Stimulated activated CD8-positive, alpha-beta memory T cell treated with anti-CD3 and anti-CD28 coated beads, Interleukin-4, amount 100 ng/mL, for 24 hours (primary cell): Measurements from ENCODE around the gene KCNC3.

Source experiments
- DNase-seq: peaks from one replicate; pipeline ENCODE4 v3.0.0-alpha.2; 2020; ENCODE audit warnings: low read depth

The KCNC3 gene

DNA sequence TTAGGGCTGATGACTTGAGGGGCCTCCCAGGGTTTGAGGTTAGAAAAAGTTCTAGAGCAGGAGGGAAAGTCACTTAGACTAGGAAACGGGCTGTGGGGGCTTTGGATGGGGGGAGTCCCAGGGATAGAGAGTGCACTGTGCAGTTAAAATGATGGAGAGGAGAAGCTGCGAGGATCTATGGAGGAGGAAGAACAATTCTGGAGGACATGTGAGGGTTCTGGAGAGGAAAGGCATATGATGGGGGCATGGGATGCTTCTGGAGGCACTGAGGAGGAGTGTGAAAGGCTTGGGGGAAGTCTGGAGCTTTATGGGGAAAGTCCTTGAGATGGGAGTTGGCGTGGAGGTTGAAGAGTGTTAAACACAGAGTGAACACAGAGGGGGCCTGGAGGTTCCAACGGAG, 2.2 kb downstream of the KCNC3 start:
- DNase-seq, result no peak

DNA sequence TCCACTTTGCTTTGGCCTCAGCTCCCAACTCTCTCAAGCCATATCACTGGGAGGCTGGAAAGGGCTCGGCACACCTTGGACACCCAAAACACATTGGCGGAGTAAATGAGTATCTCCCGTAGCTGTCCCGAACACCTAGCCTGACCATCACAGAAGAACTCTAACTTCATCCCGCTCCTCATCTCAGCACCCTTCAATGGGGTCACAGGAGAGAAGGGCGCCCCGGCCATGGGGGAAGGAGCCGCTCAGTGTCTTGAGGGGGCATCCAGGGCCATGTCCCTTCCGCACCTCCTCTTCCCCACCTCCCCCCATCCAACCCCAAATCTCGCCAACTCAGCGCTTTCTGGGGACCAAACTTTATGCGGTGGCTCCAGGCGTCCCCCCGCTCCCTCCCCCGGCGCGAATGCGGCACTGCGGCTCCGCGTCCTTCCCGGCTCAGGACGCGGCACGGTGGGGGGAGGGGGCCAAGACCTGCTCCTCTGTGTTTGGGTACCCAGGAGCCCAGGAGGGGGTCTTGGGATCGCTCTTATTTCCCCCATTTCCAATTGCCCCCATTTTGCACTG, 3.0 kb downstream of the KCNC3 start:
- no peak for DNase-seq

DNA sequence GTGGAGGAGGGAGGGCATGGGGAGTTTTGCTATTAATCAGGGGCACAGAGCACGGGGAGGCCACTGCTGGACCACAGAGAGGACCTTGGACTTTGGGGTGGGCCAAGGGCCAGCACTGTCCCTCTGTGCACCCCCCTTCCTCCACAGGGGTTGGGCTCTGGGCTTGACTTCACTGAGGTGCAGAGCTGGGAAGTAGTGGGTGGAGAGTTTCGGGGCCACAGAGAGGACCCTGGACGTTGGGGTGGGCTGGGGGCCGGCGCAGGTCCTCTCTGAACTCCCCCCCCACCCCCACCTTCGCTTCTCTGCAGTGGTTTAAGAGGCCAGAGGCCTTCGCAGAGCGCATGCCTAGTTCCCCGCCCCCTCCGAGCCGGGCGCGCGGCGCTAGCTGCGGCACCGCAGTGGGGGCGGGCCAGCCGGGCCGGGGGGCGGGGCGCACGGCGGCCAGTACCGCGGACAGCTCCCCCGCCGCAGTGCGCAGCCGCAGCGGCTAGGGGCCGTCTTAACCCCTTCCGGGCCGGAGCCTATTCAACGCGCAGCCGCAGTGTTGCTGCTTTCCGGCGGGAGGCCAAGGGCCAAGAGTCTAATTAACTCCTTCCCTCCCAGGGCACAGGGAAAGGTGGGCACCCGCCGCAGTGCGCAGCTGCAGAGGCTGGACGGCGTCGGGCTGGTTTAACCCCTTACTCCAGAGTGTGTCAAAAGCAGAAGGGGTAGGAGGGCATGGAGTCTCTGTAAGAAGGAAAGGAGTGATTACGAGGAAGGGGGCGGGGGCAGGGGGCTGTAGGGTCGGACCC, 3.7 kb downstream of the KCNC3 start:
- DNase-seq, result peak; percentile 61

DNA sequence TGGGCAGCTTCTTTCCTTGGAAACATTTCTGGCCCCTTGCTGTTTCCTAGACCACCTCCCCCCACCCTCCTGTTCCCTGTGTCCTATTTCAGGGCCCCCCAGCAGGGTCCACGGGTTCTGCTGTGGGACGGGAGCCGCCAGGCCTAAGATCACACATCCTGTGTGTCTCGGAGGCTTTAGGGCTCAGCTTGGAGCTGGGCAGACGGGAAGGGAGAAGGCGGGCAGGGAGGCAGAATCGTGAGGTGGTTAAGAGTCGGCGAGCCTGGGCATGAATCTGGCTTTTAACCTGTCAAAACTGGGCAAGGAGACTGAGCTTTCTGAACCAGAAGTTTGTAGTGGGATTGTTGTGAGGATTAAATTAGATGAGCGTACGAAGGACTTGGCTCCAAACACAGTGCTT, 4.8 kb downstream of the KCNC3 start:
- DNase-seq, result no peak

DNA sequence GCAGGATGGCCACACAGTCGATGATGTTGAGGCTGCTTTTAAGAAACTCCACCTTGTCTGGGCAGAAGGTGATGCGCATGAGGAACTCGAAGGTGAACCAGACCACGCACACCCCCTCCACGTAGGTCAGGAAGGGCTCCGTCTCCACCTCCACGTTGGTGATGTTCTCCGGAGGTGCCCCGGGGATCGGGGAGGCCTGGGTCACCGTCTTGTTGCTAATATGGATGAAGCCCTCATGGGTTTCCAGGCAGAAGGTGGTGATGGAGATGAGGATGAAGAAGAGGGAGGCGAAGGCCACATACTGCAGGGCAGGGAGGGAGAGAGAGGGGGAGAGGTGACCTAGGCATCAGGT, 5.4 kb downstream of the KCNC3 start:
- DNase-seq, result no peak

DNA sequence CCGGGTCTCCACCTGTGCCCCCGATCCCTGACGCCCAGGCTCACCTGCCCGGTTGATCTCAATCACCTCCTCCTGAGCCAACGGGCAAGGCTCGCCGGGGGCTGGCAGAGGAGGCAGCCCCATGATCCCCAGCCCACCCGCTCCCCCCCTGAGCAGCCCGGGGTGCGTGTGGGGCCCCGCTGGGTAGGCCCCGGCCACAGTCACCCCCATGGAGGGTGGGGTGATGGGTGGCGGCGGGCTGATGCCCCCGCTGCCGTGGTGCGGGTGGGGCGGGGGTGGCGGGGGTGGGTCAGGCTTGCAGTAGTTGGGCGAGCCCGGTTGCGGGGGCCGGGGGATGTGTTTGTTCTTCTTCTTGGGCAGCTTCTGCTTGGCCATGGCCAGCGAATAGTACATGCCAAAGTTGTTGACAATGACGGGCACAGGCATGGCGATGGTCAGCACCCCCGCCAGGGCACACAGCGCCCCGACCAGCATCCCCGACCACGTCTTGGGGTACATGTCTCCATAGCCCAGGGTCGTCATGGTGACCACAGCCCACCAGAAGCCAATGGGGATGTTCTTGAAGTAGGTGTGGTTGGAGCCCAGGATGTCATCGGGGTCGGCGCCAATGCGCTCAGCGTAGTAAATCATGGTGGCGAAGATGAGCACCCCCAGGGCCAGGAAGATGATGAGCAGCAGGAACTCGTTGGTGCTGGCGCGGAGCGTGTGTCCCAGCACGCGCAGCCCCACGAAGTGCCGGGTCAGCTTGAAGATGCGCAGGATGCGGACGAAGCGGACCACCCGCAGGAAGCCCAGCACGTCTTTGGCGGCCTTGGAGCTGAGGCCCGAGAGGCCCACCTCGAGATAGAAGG, 6.0 kb downstream of the KCNC3 start:
- no peak for DNase-seq

DNA sequence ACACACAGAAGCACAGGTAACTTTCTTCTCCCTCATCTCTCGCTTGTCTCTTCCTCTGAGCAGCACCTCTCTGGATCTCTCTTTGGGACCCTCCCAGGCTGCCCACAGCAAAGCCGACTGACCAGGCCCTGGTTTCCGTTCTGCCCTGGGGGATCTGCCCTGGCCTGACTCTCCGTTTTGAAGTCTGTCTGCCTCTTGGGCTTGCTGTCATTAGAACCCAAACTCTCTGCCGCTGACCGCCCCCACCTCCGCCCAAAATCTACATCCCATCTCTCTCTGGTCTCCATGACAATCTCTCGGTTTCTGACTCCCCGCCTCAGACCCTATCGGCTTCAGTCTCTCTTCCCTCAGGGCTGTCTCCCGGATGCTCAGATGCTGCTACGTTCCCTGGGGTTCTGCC, 6.9 kb downstream of the KCNC3 start:
- DNase-seq, result no peak

DNA sequence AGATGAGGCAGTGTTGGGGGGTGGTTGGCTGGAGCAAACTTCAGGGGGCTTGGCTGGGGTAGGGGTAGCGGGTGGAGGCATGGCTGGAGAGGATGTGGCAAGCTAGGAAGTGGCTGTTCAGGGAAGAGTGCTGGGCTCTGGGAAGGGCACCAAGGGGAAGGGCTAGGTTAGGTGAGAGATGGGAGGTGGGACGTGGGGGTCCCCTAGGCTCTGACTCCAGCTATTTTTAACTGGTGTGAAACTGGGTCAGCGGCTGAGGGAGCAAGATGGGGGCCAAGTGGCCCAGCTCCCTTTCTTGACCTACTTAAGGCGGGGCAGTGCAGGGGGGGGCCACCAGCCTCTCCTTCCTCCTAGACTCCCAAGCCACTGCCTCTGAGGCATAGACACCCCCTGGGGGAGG, 7.3 kb downstream of the KCNC3 start:
- no peak for DNase-seq

DNA sequence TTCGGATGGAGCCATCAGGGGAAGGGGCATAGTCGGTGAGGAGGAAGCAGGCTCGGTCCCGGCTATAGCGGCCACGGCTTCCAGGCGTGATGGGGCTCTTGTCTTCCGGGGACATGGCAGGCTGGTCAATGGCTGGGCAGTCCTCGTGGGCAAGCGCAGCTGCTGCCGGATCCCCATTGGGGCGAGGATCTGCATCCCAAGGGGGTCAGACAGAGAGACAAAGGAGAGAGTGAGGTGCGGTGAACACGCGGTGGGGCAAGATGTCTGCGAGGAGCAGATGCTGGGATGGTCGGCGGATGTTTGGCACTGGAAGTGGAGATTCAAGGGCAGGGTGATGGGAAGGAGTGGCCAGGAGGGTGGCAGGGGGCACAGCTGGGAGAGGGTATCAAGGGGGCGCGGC, 8.6 kb downstream of the KCNC3 start:
- no peak for DNase-seq

DNA sequence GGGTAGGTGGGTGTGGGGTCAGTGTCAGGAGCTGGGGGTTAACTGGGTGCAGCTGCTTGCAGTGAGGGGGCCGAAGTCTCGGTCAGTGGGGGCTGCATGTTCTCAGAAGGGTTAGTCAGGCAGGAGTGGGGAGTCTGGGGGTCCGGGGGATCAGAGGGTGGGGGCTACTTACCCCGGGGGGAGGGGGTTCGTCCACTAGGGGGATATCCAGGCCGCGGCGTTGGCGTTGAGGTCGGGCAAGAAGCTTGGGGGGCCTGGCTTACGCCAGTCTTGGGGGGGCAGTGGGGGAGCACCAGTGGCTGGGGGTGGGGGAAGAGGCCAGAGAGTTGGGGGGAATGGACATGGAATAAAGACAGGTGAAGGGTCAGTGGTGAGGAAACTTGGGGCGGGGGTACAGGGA, 9.1 kb downstream of the KCNC3 start:
- DNase-seq, result no peak

DNA sequence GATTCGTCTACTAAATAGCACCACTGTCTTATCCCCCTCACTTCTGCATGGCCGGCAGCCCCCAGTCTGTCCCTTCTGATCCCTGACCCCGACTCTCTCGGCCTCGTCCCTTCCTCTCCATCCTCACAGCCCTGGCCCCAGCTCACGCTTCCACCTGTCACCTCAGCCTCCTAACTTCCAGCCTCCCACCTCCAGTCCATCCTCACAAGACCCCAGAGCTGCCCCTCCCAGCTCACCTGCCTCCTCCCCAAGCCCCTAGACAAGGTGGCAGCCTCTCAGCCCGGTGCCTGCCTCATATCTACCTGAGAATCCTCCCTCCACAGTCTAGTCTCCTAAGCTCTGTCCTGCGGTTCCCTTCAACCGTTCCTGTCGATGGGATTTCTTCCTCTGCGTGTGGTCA, 10.0 kb downstream of the KCNC3 start:
- DNase-seq, result no peak

DNA sequence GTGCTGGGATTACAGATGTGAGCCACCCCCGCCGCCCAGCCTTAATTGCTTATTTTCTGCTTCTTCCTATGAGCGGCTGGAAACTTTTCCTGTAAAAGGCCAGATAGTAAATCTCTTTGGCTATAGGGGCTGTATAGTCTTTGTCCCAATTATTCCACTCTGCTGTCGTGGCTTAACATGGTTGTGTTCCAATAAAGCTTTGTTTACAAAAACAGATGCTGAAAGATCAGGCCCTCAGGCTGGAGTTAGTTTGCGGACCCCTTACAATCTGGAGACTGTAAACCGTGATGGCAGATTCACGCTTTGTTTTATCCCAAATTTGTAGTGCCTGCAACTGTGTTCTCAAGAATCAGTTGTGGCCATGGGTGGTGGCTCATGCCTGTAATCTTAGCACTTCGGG, 10.7 kb downstream of the KCNC3 start:
- no peak for DNase-seq

DNA sequence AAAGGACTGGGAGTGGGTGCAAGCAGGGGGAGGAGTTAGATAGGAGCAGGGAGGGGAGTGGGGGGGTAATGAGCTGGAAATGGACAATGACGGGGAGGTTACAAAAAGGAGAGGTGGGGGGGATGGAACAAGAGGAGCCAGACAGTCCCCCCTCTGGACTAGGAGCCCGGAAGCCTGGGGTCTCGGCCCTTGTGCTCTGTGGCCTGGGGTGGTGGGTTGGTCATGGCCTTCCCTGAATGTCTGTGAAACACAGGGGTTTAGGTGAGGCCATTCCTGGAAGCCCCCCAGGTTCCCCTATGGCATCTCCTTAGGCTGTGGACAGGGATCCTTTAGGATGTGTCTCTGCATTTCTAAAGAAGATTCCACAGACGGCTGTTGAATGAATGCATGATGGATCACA, 12.1 kb downstream of the KCNC3 start:
- no peak for DNase-seq

DNA sequence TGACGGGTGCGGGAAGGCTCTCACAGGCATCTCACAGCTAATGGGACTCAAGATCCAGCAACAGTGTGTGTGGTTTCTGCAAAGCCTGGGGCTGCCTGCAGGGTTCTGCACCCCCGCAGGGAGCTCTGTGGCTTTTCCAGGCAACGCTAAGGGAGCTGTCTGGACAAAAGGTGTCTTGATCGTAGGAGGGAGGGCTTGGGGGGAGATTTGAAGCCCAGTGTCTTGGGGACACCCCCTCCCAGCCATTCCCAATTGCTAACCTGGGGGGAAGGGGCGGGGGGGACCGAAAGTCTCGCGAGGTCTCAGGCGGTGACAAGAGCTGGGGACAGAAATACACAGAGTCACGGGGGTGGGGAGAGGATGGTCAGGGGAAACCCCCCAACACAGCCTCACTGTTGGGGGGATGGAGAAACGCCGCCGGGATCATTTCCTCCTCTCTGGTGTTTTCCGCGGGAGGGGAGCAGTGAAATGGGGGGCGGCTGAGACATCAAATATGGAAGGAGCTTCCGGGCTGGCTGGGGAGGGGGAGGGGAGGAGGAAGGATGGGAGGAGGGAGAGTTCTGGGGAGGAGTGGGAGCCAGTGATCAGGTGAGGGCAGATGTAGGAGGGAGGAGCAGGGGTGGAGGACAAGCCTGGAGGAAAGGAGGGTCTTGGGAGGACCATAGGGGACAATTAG, 13.3 kb downstream of the KCNC3 start:
- no peak for DNase-seq

DNA sequence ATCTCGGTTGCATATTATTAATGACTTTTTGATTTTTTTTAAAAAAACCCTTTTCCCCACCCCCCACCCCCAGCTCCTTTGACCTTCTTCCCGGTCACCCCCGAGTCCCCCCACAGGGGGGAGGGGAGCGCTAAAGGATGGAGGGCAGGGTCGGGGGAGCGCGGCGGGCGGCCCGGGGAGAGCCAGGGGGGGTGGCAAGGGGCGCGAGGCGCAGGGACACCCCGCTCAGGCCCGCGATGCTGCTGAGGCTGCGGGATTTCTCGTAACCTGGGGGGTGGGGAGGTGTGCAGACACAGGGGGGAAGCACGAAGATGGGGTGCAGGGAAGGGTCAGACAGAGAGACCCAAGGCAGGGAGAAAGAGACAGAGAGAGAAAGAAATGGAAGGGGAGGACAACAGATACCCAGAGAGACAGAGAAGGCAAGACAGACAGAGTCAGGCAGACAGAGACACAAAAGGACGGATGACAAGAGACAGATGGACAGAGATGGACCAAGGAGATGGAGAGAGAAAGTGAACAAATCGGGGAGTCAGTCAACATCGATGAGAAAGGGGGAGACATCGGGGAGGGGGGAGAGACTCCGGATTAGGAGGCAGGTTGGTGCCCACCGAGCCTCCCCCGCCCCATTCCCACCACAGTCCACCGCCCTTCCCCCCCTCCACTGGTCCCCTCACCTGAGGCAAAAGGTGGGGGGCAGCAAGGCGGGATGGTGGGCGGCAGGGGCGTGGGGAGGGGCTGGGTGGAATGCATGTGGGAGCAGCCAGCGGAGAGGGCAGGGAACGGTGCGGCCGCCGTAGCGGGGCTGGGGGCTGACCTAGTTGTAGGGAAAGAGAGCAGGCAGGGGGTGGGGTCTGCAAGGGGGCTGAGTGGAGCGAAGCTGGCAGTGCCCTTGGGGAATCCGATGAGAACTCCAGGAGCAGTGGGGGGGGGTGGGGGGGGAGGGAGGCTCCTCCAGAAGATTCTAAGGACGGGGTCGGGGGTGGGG, 14.2 kb downstream of the KCNC3 start:
- DNase-seq, result no peak

DNA sequence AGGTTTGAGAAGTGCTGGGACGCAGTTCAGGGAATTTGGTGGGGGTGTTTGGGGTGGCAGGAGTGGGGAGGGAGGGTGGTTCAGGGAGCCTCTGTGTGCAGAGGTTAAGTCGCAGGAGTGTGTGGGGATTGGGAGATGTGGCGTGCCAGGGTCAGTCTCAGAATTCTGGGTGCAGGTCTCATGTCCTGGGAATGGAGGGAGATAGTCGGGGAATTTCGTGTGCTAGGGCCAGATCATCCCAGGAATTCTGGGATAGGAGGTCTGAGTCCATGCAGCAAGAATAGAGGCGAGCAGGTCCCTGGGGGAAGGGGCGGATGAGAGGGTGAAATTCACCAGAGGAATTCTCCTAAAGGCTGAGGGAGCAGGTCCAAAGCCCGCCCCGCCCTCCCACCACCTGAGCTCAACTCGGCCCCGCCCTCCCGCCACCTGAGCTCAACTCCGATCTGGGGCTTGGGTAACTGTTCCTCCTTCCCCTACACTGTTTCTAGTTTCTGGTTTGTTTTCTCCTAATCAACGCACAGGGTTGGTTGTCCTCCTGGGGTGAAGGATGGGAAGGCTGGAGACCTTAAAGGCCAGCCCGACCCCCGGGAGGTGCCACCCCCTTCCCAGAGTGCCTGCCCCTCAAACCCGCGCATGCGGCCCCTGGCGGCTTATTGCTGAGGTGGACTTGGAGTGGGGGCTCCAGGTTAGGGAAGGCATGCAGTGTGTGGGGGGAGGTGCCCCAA, 15.2 kb downstream of the KCNC3 start:
- DNase-seq, result no peak

DNA sequence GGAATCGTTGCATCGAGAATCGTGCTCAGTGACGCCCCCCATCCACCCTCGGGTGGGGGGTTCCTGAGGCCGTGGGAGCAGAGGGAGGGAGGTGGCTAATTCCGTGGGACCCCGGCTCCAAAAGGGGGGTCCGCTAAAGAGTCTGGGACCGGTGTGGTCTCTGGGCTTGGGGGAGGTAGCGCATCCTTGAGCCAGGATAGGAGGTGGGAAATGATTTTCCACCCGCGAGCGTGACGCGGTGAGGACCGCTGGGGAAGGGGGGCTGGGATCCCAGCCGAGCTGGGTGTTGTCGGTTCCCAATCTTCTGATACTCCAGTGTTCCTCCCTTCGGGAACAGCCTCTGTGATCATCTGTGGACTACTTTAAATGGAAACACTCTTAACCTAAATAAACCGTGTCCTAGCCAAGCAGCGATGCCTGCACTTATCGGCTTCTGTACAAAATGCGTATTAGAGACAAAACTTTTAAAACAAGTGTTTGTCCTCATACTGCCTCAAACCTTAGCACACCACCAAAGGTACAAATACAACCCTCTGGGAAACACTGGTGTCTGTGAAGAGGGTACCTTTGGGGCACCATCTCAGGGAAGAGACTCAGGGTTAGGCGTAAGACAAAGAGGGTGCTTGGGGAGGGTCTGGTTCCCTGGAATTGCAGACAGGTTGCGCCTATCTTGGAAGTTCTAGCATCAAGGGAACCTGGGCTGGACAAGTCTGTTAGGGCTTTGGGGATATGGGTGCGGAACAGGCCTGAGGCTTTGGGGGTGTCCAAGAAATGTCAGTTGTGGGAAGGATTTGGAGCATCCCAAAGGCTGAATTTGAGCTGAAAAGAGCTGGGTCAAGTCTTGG, 16.0 kb downstream of the KCNC3 start:
- no peak for DNase-seq

DNA sequence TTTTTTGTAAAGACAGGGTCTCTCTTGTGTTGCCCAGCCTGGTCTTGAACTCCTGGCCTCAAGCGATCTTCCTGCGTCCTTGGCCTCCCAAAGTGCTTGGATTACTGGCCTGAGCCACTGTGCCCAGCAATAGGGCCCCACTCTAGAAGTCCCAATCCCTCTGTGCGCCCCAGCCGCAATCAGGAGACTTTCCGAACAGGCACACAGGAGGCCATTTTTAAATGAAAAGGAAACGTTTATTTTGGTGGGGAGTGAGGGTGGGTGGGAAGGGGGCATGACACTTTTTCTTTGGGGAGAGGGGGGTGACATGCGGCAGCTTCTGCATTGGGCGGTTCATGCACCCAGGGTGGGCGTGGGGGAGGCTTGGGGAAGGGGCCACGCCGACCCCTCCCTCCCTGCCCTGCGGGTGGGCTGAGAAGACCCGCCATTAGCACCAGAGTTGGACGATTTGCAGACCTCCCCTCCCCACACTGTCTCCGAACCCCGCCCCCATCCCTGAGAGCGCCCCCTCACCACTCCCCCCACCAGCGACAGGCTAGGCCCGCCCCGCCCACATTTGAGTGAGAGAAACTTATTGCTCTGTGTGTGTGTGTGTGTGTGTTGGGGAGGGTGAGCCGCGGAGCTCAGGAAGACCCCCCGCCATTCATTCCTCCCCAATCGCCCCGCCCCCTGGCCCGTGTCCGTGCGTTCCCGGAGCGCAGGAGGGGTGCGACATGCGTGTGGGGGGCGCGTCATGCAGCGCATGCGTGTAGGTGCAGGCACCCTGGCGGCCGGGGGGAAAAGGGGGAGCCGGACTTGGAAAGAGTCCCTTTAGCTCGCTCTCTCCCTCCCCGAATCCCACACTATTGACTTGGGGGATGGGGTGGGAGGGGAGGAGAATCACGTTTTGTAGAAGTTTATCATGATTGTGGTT, 17.2 kb downstream of the KCNC3 start:
- DNase-seq, result no peak
